ENCODE data around the gene MIS18A.

MIS18A gene

GRCh38 chr21:32252136-32252535 is 26.7 kb downstream of the MIS18A start:
- H3K4me1 ChIP-seq (ENCODE audit: insufficient read depth, low read length, poor library complexity, severe bottlenecking) = no peaks in the 10 kb centered on the region
- no peaks in the 10 kb centered on the region for H3K27me3 ChIP-seq (ENCODE audit: insufficient read depth, low read length, poor library complexity, severe bottlenecking)
- H3K9me3 ChIP-seq (ENCODE audit: insufficient read depth, low read depth, low read length) = no peaks in the 10 kb centered on the region; the same call in 1 of the 2 replicates
- no peaks in the 10 kb centered on the region for H3K36me3 ChIP-seq (ENCODE audit: insufficient read depth, low read length)
- no peaks in the 10 kb centered on the region for H3K79me2 ChIP-seq (ENCODE audit: insufficient read depth, low read length)
- H3K9ac ChIP-seq (ENCODE audit: low read depth, low read length, poor library complexity, severe bottlenecking) = no peak overlapping the region
- TF ChIP-seq EZH2phosphoT487 (IDR thresholded peaks at IDR 0.05; ENCODE audit: borderline replicate concordance) (no peak), CTCF (conservative IDR thresholded peaks at IDR 0.05; ENCODE audit: low read length) (no peak)
- no peak overlapping the region for H2AFZ ChIP-seq (ENCODE audit: low read length)
- H3K9me2 ChIP-seq (replicated peaks; ENCODE audit: low read depth, low read length) = no peaks in the 10 kb centered on the region
- H3K4me3 ChIP-seq (ENCODE audit: low read length, poor library complexity, severe bottlenecking) = no peak overlapping the region
- no peaks in the 10 kb centered on the region for H4K20me1 ChIP-seq (ENCODE audit: insufficient read depth, low read length, poor library complexity, severe bottlenecking)
- H3K4me2 ChIP-seq (ENCODE audit: low read depth, low read length, poor library complexity, severe bottlenecking) = no peak overlapping the region
- H3F3A ChIP-seq (ENCODE audit: low read depth) = no peaks in the 10 kb centered on the region

- Histone ChIP-seq H3K36me3 (ENCODE audit: insufficient read depth, low read length) (no peaks in the 10 kb centered on the region), H3K79me2 (ENCODE audit: insufficient read depth, low read length) (no peaks in the 10 kb centered on the region), H3K9ac (ENCODE audit: low read depth, low read length, poor library complexity, severe bottlenecking) (no peak overlapping the region), H3F3A (ENCODE audit: low read depth) (no peaks in the 10 kb centered on the region), H3K4me2 (ENCODE audit: low read depth, low read length, poor library complexity, severe bottlenecking) (no peak overlapping the region), H2AFZ (ENCODE audit: low read length) (no peak overlapping the region), H3K4me1 (ENCODE audit: insufficient read depth, low read length, poor library complexity, severe bottlenecking) (no peaks in the 10 kb centered on the region), H4K20me1 (ENCODE audit: insufficient read depth, low read length, poor library complexity, severe bottlenecking) (no peaks in the 10 kb centered on the region), H3K27me3 (ENCODE audit: insufficient read depth, low read length, poor library complexity, severe bottlenecking) (no peaks in the 10 kb centered on the region), H3K9me2 (replicated peaks; ENCODE audit: low read depth, low read length) (no peaks in the 10 kb centered on the region), H3K4me3 (ENCODE audit: low read length, poor library complexity, severe bottlenecking) (no peak overlapping the region), H3K9me3 (ENCODE audit: insufficient read depth, low read depth, low read length) (no peaks in the 10 kb centered on the region; the same call in 1 of the 2 replicates)
- TF ChIP-seq EZH2phosphoT487 (IDR thresholded peaks at IDR 0.05; ENCODE audit: borderline replicate concordance) = no peak
- no peak for TF ChIP-seq CTCF (conservative IDR thresholded peaks at IDR 0.05; ENCODE audit: low read length)
Observed at GRCh38 chr21:32249511-32250280, 29.2 kb downstream of the MIS18A start.

- Histone ChIP-seq H3K4me3 (ENCODE audit: low read length, poor library complexity, severe bottlenecking) (no peak overlapping the region), H3K9me2 (replicated peaks; ENCODE audit: low read depth, low read length) (no peaks in the 10 kb centered on the region), H3K79me2 (ENCODE audit: insufficient read depth, low read length) (no peaks in the 10 kb centered on the region), H3K27me3 (ENCODE audit: insufficient read depth, low read length, poor library complexity, severe bottlenecking) (no peaks in the 10 kb centered on the region), H3K9ac (ENCODE audit: low read depth, low read length, poor library complexity, severe bottlenecking) (no peak overlapping the region), H3F3A (ENCODE audit: low read depth) (no peaks in the 10 kb centered on the region), H3K36me3 (ENCODE audit: insufficient read depth, low read length) (no peaks in the 10 kb centered on the region), H3K4me1 (ENCODE audit: insufficient read depth, low read length, poor library complexity, severe bottlenecking) (no peaks in the 10 kb centered on the region), H2AFZ (ENCODE audit: low read length) (no peak overlapping the region), H3K9me3 (ENCODE audit: insufficient read depth, low read depth, low read length) (no peaks in the 10 kb centered on the region; the same call in 1 of the 2 replicates), H3K4me2 (ENCODE audit: low read depth, low read length, poor library complexity, severe bottlenecking) (no peak overlapping the region), H4K20me1 (ENCODE audit: insufficient read depth, low read length, poor library complexity, severe bottlenecking) (no peaks in the 10 kb centered on the region)
- TF ChIP-seq CTCF (conservative IDR thresholded peaks at IDR 0.05; ENCODE audit: low read length) (no peak), EZH2phosphoT487 (IDR thresholded peaks at IDR 0.05; ENCODE audit: borderline replicate concordance) (no peak)
Observed at GRCh38 chr21:32248571-32249461, 30.0 kb downstream of the MIS18A start.
